Endothelial cell of umbilical vein (primary cell): ENCODE data around the gene ANKRD61. TPM values are rescaled to one million over a fixed set of nuclear protein-coding genes. Genes with fewer than 3 reads are reported as not detected.

Experiments used
- BruUV-seq: library from RNA; stranded (reverse); fragments of 400-500 nt; replicated peaks from 2 replicates; lab custom pipeline; 2021; lab: Mats Ljungman, UMichigan
- CTCF ChIA-PET: fragments of 300-600, 350-600 bp; sonication (Branson Sonifier 250); formaldehyde crosslinking; loops from one replicate; lab custom pipeline; 2021; ENCODE audit warnings: antibody characterized with exemption, inconsistent platforms; lab: Charles Lee
- POLR2A ChIA-PET: fragments of 300-600, 350-600 bp; sonication (Branson Sonifier 250); formaldehyde crosslinking; loops from one replicate; lab custom pipeline; 2021; ENCODE audit warnings: antibody characterized with exemption, inconsistent platforms; lab: Charles Lee
- DNase-seq: peaks from one replicate; pipeline ENCODE4 v3.0.0-alpha.2; 2011; ENCODE audit warnings: low read depth, low spot score
- FAIRE-seq: peaks from 2 replicates; lab custom pipeline; 2011; peaks lifted over from hg19 to GRCh38; lab: Jason Lieb, UNC
- H2AFZ ChIP-seq: 2 replicates; pipeline ENCODE4 v1.6.0; 2012; ENCODE audit warnings: low read depth, low read length, control low read depth, inconsistent platforms
- H3K27ac ChIP-seq: 2 replicates; pipeline ENCODE4 v1.5.1; 2011; ENCODE audit warnings: low read depth, mild to moderate bottlenecking, control low read depth, low read length, moderate library complexity; ENCODE audit not compliant: insufficient read depth
- H3K27me3 ChIP-seq, 2 experiments: 2 replicates each; pipeline versions ENCODE4 v1.6.0 to v1.6.1; 2011; ENCODE audit warnings: low read length in 2 of 2, mixed read lengths in 1 of 2; ENCODE audit not compliant: control insufficient read depth in 2 of 2, insufficient read depth in 2 of 2
- H3K36me3 ChIP-seq, 2 experiments: 2 replicates in 1 of 2; 3 replicates in 1 of 2; pipeline ENCODE4 v1.5.1; 2011; ENCODE audit warnings: low read length in 2 of 2, mild to moderate bottlenecking in 1 of 2, moderate library complexity in 1 of 2; ENCODE audit not compliant: control insufficient read depth in 2 of 2, insufficient read depth in 2 of 2; ENCODE audit errors: extremely low read depth in 1 of 2
- H3K4me1 ChIP-seq: 3 replicates; pipeline ENCODE4 v1.5.1; 2011; ENCODE audit warnings: mild to moderate bottlenecking, low read length; ENCODE audit not compliant: control insufficient read depth, insufficient read depth; ENCODE audit errors: extremely low read depth
- H3K4me2 ChIP-seq: 2 replicates; pipeline ENCODE4 v1.6.1; 2011; ENCODE audit warnings: low read length, control low read depth, mixed read lengths; ENCODE audit not compliant: insufficient read depth
- H3K4me3 ChIP-seq, 3 experiments: fragments of 200-600 bp in 1 of 3; sonication (generic), shearing (Covaris generic) in 1 of 3; replicated peaks in 1 of 3; 2 replicates each; pipeline ENCODE4 v1.5.1; 2011 to 2016; ENCODE audit warnings: control low read depth in 3 of 3, low read length in 3 of 3, mild to moderate bottlenecking in 2 of 3, inconsistent platforms in 1 of 3, low read depth in 1 of 3, moderate library complexity in 1 of 3; ENCODE audit not compliant: insufficient read depth in 1 of 3
- H3K79me2 ChIP-seq: 2 replicates; pipeline ENCODE4 v1.6.0; 2012; ENCODE audit warnings: low read length, inconsistent platforms; ENCODE audit not compliant: control insufficient read depth, insufficient read depth
- H3K9ac ChIP-seq: replicated peaks from 2 replicates; pipeline ENCODE3; 2011; ENCODE audit warnings: low read length, control low read depth; ENCODE audit not compliant: insufficient read depth; ENCODE audit errors: extremely low read depth
- H3K9me1 ChIP-seq: replicated peaks from 3 replicates; pipeline ENCODE4 v1.6.0; 2011; ENCODE audit warnings: mild to moderate bottlenecking, low read length; ENCODE audit not compliant: control insufficient read depth, insufficient read depth; ENCODE audit errors: extremely low read depth
- H3K9me3 ChIP-seq: replicated peaks from 2 replicates; pipeline ENCODE4 v1.5.1; 2012; ENCODE audit warnings: low read length, inconsistent platforms; ENCODE audit not compliant: control insufficient read depth, insufficient read depth
- H4K20me1 ChIP-seq: replicated peaks from 2 replicates; pipeline ENCODE3; 2011; ENCODE audit warnings: mild to moderate bottlenecking, low read length; ENCODE audit not compliant: control insufficient read depth, insufficient read depth; ENCODE audit errors: extremely low read depth
- EZH2 ChIP-seq: IDR thresholded peaks from 2 replicates; pipeline ENCODE4 v1.6.1; 2012; ENCODE audit warnings: borderline replicate concordance, low read depth, mild to moderate bottlenecking, moderate library complexity, low read length, inconsistent platforms; ENCODE audit not compliant: severe bottlenecking
- FOS ChIP-seq: IDR thresholded peaks from 2 replicates; pipeline ENCODE4 v1.6.1; 2011; ENCODE audit warnings: mild to moderate bottlenecking, low read length, moderate library complexity, borderline replicate concordance; ENCODE audit not compliant: insufficient read depth
- GATA2 ChIP-seq: IDR thresholded peaks from 2 replicates; pipeline ENCODE4 v1.7.0; 2011; ENCODE audit warnings: low read depth, mild to moderate bottlenecking, moderate library complexity, mixed read lengths, low read length; ENCODE audit not compliant: insufficient read length, insufficient read depth
- JUN ChIP-seq: IDR thresholded peaks from 2 replicates; pipeline ENCODE4 v1.6.1; 2011; ENCODE audit warnings: borderline replicate concordance, low read depth; ENCODE audit not compliant: insufficient read length, insufficient read depth
- MYC ChIP-seq: IDR thresholded peaks from one replicate; pipeline ENCODE4 v1.6.1; 2011; ENCODE audit warnings: mild to moderate bottlenecking, low read depth, low read length
- POLR2A ChIP-seq: IDR thresholded peaks from 2 replicates; pipeline ENCODE4 v1.6.1; 2012; ENCODE audit warnings: low read depth, mild to moderate bottlenecking, control low read depth, low read length
- POLR2AphosphoS5 ChIP-seq: IDR thresholded peaks from 2 replicates; pipeline ENCODE4 v1.6.1; 2012; ENCODE audit warnings: low read depth, mild to moderate bottlenecking, control low read depth, low read length, moderate library complexity; ENCODE audit not compliant: insufficient read depth
- dilution Hi-C: fragments of 300-500 bp; cut with MboI; formaldehyde crosslinking; loops from one replicate; pipeline ENCODE4 v1.15.0; 2019; ENCODE audit warnings: low sequenced_read_pairs; ENCODE audit not compliant: extremely low pct_ligation_motif_present
- intact Hi-C: fragments of 100-400 bp; cut with micrococcal nuclease; formaldehyde crosslinking; loops from one replicate; pipeline ENCODE4 v1.10.0; 2022
- polyA plus RNA-seq, 4 experiments: library from polyadenylated mRNA; depleted of rRNA in 3 of 4; stranded (reverse) in 3 of 4; unstranded in 1 of 4; fragments of >200 nt; gene quantifications; 2 replicates each; pipeline versions ENCODE4 v1.2.1 to v1.2.3, GENCODE V29; 2011 to 2012; ENCODE audit warnings: missing spikeins in 1 of 4
- total RNA-seq: library from RNA; stranded (reverse); gene quantifications from 2 replicates; pipeline ENCODE4 v1.2.3, GENCODE V29; 2021
- TF ChIP-seq, protein P1 (sequence below), 2 donors: IDR thresholded peaks; 1 replicate in 1 of 2; 2 replicates in 1 of 2; pipeline ENCODE4 v1.5.1; 2011; ENCODE audit warnings: low read length in 2 of 2, mild to moderate bottlenecking in 2 of 2, moderate library complexity in 2 of 2, control low read depth in 1 of 2, inconsistent platforms in 1 of 2, low read depth in 1 of 2; ENCODE audit not compliant: insufficient read depth in 1 of 2; ENCODE audit errors: extremely low read depth in 1 of 2
- TF ChIP-seq, protein P2 (sequence below): IDR thresholded peaks from 2 replicates; pipeline ENCODE4 v1.6.1; 2011; ENCODE audit not compliant: insufficient read depth, insufficient read length

ANKRD61 gene
- total and polyA plus RNA-seq, 2 donors (not counting 3 experiments of a cell fraction or from before 2014, with no cell fraction given): 0.18 to 0.53 TPM

GRCh38 chr7:6015917-6016652, 15.1 kb upstream of the ANKRD61 start:
- no TSS peak for BruUV-seq
- ChIA-PET CTCF (interaction anchor here (1.3 kb wide), 1 partner anchor 24 kb away, joined by 3 read pairs; no protein-coding TSS in a partner anchor), POLR2A (no interaction called here)
- no peaks in the 10 kb centered on the region for H3K4me1 ChIP-seq
- no peak overlapping the region for H2AFZ ChIP-seq
- dilution Hi-C loops: no loop called here
- H3K4me2 ChIP-seq: no peak overlapping the region
- H3K4me3 ChIP-seq: no peak overlapping the region
- TF ChIP-seq, protein P1, sequence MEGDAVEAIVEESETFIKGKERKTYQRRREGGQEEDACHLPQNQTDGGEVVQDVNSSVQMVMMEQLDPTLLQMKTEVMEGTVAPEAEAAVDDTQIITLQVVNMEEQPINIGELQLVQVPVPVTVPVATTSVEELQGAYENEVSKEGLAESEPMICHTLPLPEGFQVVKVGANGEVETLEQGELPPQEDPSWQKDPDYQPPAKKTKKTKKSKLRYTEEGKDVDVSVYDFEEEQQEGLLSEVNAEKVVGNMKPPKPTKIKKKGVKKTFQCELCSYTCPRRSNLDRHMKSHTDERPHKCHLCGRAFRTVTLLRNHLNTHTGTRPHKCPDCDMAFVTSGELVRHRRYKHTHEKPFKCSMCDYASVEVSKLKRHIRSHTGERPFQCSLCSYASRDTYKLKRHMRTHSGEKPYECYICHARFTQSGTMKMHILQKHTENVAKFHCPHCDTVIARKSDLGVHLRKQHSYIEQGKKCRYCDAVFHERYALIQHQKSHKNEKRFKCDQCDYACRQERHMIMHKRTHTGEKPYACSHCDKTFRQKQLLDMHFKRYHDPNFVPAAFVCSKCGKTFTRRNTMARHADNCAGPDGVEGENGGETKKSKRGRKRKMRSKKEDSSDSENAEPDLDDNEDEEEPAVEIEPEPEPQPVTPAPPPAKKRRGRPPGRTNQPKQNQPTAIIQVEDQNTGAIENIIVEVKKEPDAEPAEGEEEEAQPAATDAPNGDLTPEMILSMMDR (IDR thresholded peaks at IDR 0.05; ENCODE audit: extremely low read depth in 1 of 2, insufficient read depth in 1 of 2, low read depth in 1 of 2, low read length in 2 of 2): no peak
- TF ChIP-seq EZH2 (no peak), POLR2A (no peak), FOS (no peak), MYC (no peak), POLR2AphosphoS5 (no peak), GATA2 (no peak), JUN (no peak)
- TF ChIP-seq, protein P2, sequence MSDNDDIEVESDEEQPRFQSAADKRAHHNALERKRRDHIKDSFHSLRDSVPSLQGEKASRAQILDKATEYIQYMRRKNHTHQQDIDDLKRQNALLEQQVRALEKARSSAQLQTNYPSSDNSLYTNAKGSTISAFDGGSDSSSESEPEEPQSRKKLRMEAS: no peak
- no peaks in the 10 kb centered on the region for H3K9me1 ChIP-seq
- DNase-seq (no peak), FAIRE-seq (no peak)
- intact Hi-C loops: no loop called here
- H3K79me2 ChIP-seq: peaks cover 20% of the 10 kb centered on the region
- H4K20me1 ChIP-seq: no peaks in the 10 kb centered on the region
- no peaks in the 10 kb centered on the region for H3K27me3 ChIP-seq
- H3K9me3 ChIP-seq: no peaks in the 10 kb centered on the region
- no peak overlapping the region for H3K27ac ChIP-seq
- no peak overlapping the region for H3K9ac ChIP-seq
- H3K36me3 ChIP-seq: peaks cover 12 to 16% of the 10 kb centered on the region in 2 experiments
